H9 (cell line): ENCODE data around the gene TUBA1A. TPM values are rescaled to one million over a fixed set of nuclear protein-coding genes. Genes with fewer than 3 reads are reported as not detected.

ENCODE experiments used
- DNase-seq: peaks from one replicate; pipeline ENCODE4 v3.0.0-alpha.2; 2017
- H2AFZ ChIP-seq: one replicate; pipeline ENCODE4 v1.6.1; 2013; ENCODE audit warnings: mild to moderate bottlenecking, low read length, control low read depth, moderate library complexity
- H2AK5ac ChIP-seq: 2 replicates; pipeline ENCODE4 v1.6.1; 2013; ENCODE audit warnings: low read length, control low read depth, mixed read lengths; ENCODE audit not compliant: insufficient read length
- H2BK120ac ChIP-seq: one replicate; pipeline ENCODE4 v1.6.1; 2013; ENCODE audit warnings: low read depth, mild to moderate bottlenecking, low read length, control low read depth, inconsistent platforms; ENCODE audit not compliant: poor library complexity, severe bottlenecking
- H2BK12ac ChIP-seq: 2 replicates; pipeline ENCODE4 v1.6.1; 2013; ENCODE audit warnings: low read length, control low read depth, mixed read lengths, low read depth; ENCODE audit not compliant: insufficient read length
- H2BK15ac ChIP-seq: 2 replicates; pipeline ENCODE4 v1.6.1; 2013; ENCODE audit warnings: low read depth, low read length, control low read depth
- H2BK20ac ChIP-seq: one replicate; pipeline ENCODE4 v1.6.1; 2013; ENCODE audit warnings: low read depth, mild to moderate bottlenecking, low read length, control low read depth, inconsistent platforms; ENCODE audit not compliant: poor library complexity, severe bottlenecking
- H2BK5ac ChIP-seq: 2 replicates; pipeline ENCODE4 v1.6.1; 2013; ENCODE audit warnings: low read length, control low read depth, mixed read lengths; ENCODE audit not compliant: insufficient read length
- H3K14ac ChIP-seq: 2 replicates; pipeline ENCODE4 v1.6.1; 2013; ENCODE audit warnings: low read length, control low read depth; ENCODE audit not compliant: insufficient read depth
- H3K18ac ChIP-seq: 2 replicates; pipeline ENCODE4 v1.6.1; 2013; ENCODE audit warnings: low read depth, mild to moderate bottlenecking, mixed read lengths, low read length, control low read depth; ENCODE audit not compliant: insufficient read length
- H3K23ac ChIP-seq: 2 replicates; pipeline ENCODE4 v1.6.1; 2013; ENCODE audit warnings: low read length, control low read depth, mixed read lengths, low read depth; ENCODE audit not compliant: insufficient read length
- H3K23me2 ChIP-seq: 2 replicates; pipeline ENCODE4 v1.6.1; 2013; ENCODE audit warnings: low read depth, mild to moderate bottlenecking, mixed read lengths, low read length, control low read depth; ENCODE audit not compliant: insufficient read length, poor library complexity, severe bottlenecking
- H3K27ac ChIP-seq: 2 replicates; pipeline ENCODE4 v1.5.1; 2013; ENCODE audit warnings: low read length, control low read depth, mixed read lengths, low read depth; ENCODE audit not compliant: insufficient read length
- H3K27me3 ChIP-seq: 2 replicates; pipeline ENCODE4 v1.6.1; 2013; ENCODE audit warnings: low read length, control low read depth, inconsistent platforms; ENCODE audit not compliant: insufficient read depth
- H3K4ac ChIP-seq: 2 replicates; pipeline ENCODE4 v1.6.1; 2013; ENCODE audit warnings: low read depth, mild to moderate bottlenecking, control low read depth, inconsistent platforms, low read length, moderate library complexity
- H3K4me1 ChIP-seq: 2 replicates; pipeline ENCODE4 v1.6.1; 2013; ENCODE audit warnings: low read length, control low read depth, inconsistent platforms; ENCODE audit not compliant: insufficient read depth
- H3K4me2 ChIP-seq: 2 replicates; pipeline ENCODE4 v1.6.1; 2013; ENCODE audit warnings: low read length, control low read depth, mixed read lengths; ENCODE audit not compliant: insufficient read length, insufficient read depth
- H3K56ac ChIP-seq: 2 replicates; pipeline ENCODE4 v1.6.1; 2013; ENCODE audit warnings: low read depth, mild to moderate bottlenecking, mixed read lengths, low read length, control low read depth; ENCODE audit not compliant: insufficient read length
- H3K79me1 ChIP-seq: 2 replicates; pipeline ENCODE4 v1.6.1; 2013; ENCODE audit warnings: low read depth, mild to moderate bottlenecking, moderate library complexity, low read length, control low read depth, inconsistent platforms; ENCODE audit not compliant: insufficient read depth, poor library complexity, severe bottlenecking
- H3K79me2 ChIP-seq: 2 replicates; pipeline ENCODE4 v1.6.1; 2013; ENCODE audit warnings: low read length, control low read depth, inconsistent platforms; ENCODE audit not compliant: insufficient read depth
- H3K9ac ChIP-seq: 2 replicates; pipeline ENCODE4 v1.6.1; 2013; ENCODE audit warnings: low read length, control low read depth, mixed read lengths; ENCODE audit not compliant: insufficient read length; ENCODE audit errors: extremely low read depth
- H3K9me3 ChIP-seq: one replicate; pipeline ENCODE4 v1.6.1; 2013; ENCODE audit warnings: low read depth, low read length, inconsistent platforms; ENCODE audit not compliant: control insufficient read depth
- H3T11ph ChIP-seq: one replicate; pipeline ENCODE4 v1.6.1; 2013; ENCODE audit warnings: mild to moderate bottlenecking, low read length, control low read depth, inconsistent platforms
- H4K20me1 ChIP-seq: one replicate; pipeline ENCODE4 v1.6.1; 2013; ENCODE audit not compliant: control insufficient read depth, insufficient read length, insufficient read depth
- H4K5ac ChIP-seq: 2 replicates; pipeline ENCODE4 v1.6.1; 2013; ENCODE audit warnings: low read depth, mild to moderate bottlenecking, mixed read lengths, low read length, control low read depth; ENCODE audit not compliant: insufficient read length
- H4K8ac ChIP-seq: replicated peaks from 2 replicates; pipeline ENCODE4 v1.6.1; 2013; ENCODE audit warnings: low read length, control low read depth, mixed read lengths, low read depth; ENCODE audit not compliant: insufficient read length
- H4K91ac ChIP-seq: 2 replicates; pipeline ENCODE4 v1.6.1; 2013; ENCODE audit warnings: low read depth, mild to moderate bottlenecking, moderate library complexity, mixed read lengths, low read length, control low read depth; ENCODE audit not compliant: insufficient read length
- H3K27ac Mint-ChIP-seq, 3 experiments: 2 replicates in 2 of 3; 3 replicates in 1 of 3; pipeline ENCODE4 v1.8.0; 2020 to 2021; ENCODE audit warnings: mixed read lengths in 3 of 3, mild to moderate bottlenecking in 1 of 3, moderate library complexity in 1 of 3
- H3K27me3 Mint-ChIP-seq: 2 replicates; pipeline ENCODE4 v1.8.0; 2021; ENCODE audit warnings: low read depth, mild to moderate bottlenecking, moderate library complexity, mixed read lengths
- H3K36me3 Mint-ChIP-seq, 3 experiments: 2 replicates in 2 of 3; 3 replicates in 1 of 3; pipeline ENCODE4 v1.8.0; 2020 to 2021; ENCODE audit warnings: low read depth in 3 of 3, mixed read lengths in 3 of 3; ENCODE audit not compliant: insufficient read depth in 1 of 3
- H3K4me1 Mint-ChIP-seq, 2 experiments: 2 replicates each; pipeline ENCODE4 v1.8.0; 2020; ENCODE audit warnings: mixed read lengths in 2 of 2
- H3K4me3 Mint-ChIP-seq, 2 experiments: 2 replicates in 1 of 2; 3 replicates in 1 of 2; pipeline ENCODE4 v1.8.0; 2020 to 2021; ENCODE audit warnings: mild to moderate bottlenecking in 2 of 2, mixed read lengths in 2 of 2, moderate library complexity in 1 of 2
- H3K9me3 Mint-ChIP-seq, 2 experiments: 2 replicates in 1 of 2; 3 replicates in 1 of 2; pipeline ENCODE4 v1.8.0; 2020; ENCODE audit warnings: mild to moderate bottlenecking in 2 of 2, mixed read lengths in 2 of 2, moderate library complexity in 1 of 2
- CTCF ChIP-seq: fragments of 200-600 bp; sonication (generic); conservative IDR thresholded peaks from 3 replicates; pipeline ENCODE4 v1.8.0; 2021; ENCODE audit warnings: antibody characterized with exemption, mild to moderate bottlenecking
- WGBS: extraction: QIAGEN DNeasy Blood & Tissue Kit; methylation state at CpG from one replicate; pipeline ENCODE4 v1.1.7; 2013; ENCODE audit warnings: missing lambda C conversion rate, low lambda C conversion rate, mixed read lengths; ENCODE audit not compliant: insufficient read length; ENCODE audit errors: extremely low coverage; 5-methylcytosine and 5-hydroxymethylcytosine counted together
- total RNA-seq: library from RNA; stranded (reverse); gene quantifications from 2 replicates; pipeline ENCODE4 v1.2.1, GENCODE V29; 2021

Gene TUBA1A
- total RNA-seq, 1 experiment from 2014 or later, result 149 TPM

GRCh38 chr12:49154221-49154620 lies 34.7 kb downstream of the TUBA1A start:
- Histone ChIP-seq H3T11ph (no peak overlapping the region), H3K56ac (no peak overlapping the region), H3K4me2 (no peak overlapping the region), H2BK20ac (no peak overlapping the region), H3K27me3 (no peaks in the 10 kb centered on the region), H2BK12ac (no peak overlapping the region), H3K23me2 (no peaks in the 10 kb centered on the region), H2BK5ac (no peak overlapping the region), H3K4ac (no peak overlapping the region), H4K8ac (no peak overlapping the region), H4K91ac (no peak overlapping the region), H3K27ac (no peak overlapping the region), H3K79me2 (no peaks in the 10 kb centered on the region), H3K9me3 (no peaks in the 10 kb centered on the region), H2AK5ac (no peak overlapping the region), H2AFZ (no peak overlapping the region), H3K23ac (no peak overlapping the region), H3K14ac (no peak overlapping the region), H3K18ac (no peak overlapping the region), H3K9ac (no peak overlapping the region), H4K20me1 (no peaks in the 10 kb centered on the region), H2BK120ac (no peak overlapping the region), H2BK15ac (no peak overlapping the region), H3K4me1 (no peaks in the 10 kb centered on the region), H4K5ac (no peak overlapping the region), H3K79me1 (no peaks in the 10 kb centered on the region)
- Mint-ChIP-seq H3K9me3 (no peaks in the 10 kb centered on the region; a peak in 1 of 5 replicates), H3K36me3 (no peaks in the 10 kb centered on the region), H3K27me3 (no peaks in the 10 kb centered on the region; the same call in 1 of the 2 replicates), H3K4me1 (no peaks in the 10 kb centered on the region), H3K4me3 (no peak overlapping the region), H3K27ac (peak overlapping the region in 1 of 3 experiments; percentile 91; a peak in 1 of 7 replicates)
- WGBS, result no CpG with 5 or more reads among the region's 3 CpGs
- DNase-seq, result no peak
- no peak for TF ChIP-seq CTCF
